HepG2 (cell line): ENCODE data around the gene RFFL. TPM values are rescaled to one million over a fixed set of nuclear protein-coding genes. Genes with fewer than 3 reads are reported as not detected.

Experiments used
- AHR ChIP-seq: IDR thresholded peaks from 2 replicates; pipeline ENCODE4 v1.6.1; 2018; ENCODE audit warnings: missing genetic modification reagents, missing compliant biosample characterization
- CEBPZ ChIP-seq: IDR thresholded peaks from 2 replicates; pipeline ENCODE4 v1.6.1; 2012; ENCODE audit warnings: low read length, improper control_type of control experiment
- FLYWCH1 ChIP-seq: sonication (generic); formaldehyde crosslinking; IDR thresholded peaks from 2 replicates; pipeline ENCODE4 v1.8.1; 2023; ENCODE audit warnings: mild to moderate bottlenecking, missing genetic modification reagents
- GRHL1 ChIP-seq: sonication (generic); formaldehyde crosslinking; conservative IDR thresholded peaks from 2 replicates; pipeline ENCODE4 v1.8.0; 2022; ENCODE audit warnings: missing genetic modification reagents
- KDM5A ChIP-seq: fragments of 200-600 bp; sonication (generic); IDR thresholded peaks from 2 replicates; pipeline ENCODE4 v1.7.0; 2018; ENCODE audit warnings: antibody characterized with exemption, mild to moderate bottlenecking, low read length, borderline replicate concordance
- NR2F6 ChIP-seq, 2 experiments: IDR thresholded peaks; 2 replicates each; pipeline ENCODE4 v1.6.1; 2016; ENCODE audit warnings: antibody characterized with exemption in 1 of 2, mild to moderate bottlenecking in 1 of 2
- ZNF251 ChIP-seq: sonication (generic); formaldehyde crosslinking; IDR thresholded peaks from 2 replicates; pipeline ENCODE4 v1.9.0; 2021; ENCODE audit warnings: mild to moderate bottlenecking, missing genetic modification reagents
- ZNF253 ChIP-seq: sonication (generic); formaldehyde crosslinking; IDR thresholded peaks from 2 replicates; pipeline ENCODE4 v1.8.0; 2022; ENCODE audit warnings: mild to moderate bottlenecking, missing genetic modification reagents, borderline replicate concordance
- ZNF281 ChIP-seq: sonication (generic); formaldehyde crosslinking; IDR thresholded peaks from 2 replicates; pipeline ENCODE4 v1.4.0; 2020; ENCODE audit warnings: missing genetic modification reagents, borderline replicate concordance
- ZNF512 ChIP-seq: sonication (generic); formaldehyde crosslinking; IDR thresholded peaks from 2 replicates; pipeline ENCODE4 v1.4.0; 2020; ENCODE audit warnings: mild to moderate bottlenecking, missing genetic modification reagents
- ZNF674 ChIP-seq: sonication (generic); formaldehyde crosslinking; IDR thresholded peaks from 2 replicates; pipeline ENCODE4 v1.5.0; 2020; ENCODE audit warnings: low read depth, mild to moderate bottlenecking, missing genetic modification reagents
- polyA plus RNA-seq, 8 experiments: library from polyadenylated mRNA; depleted of rRNA in 3 of 8; stranded (reverse) in 7 of 8; unstranded in 1 of 8; fragments of >200 nt; fragmentation: Illumina TruSeq in 4 of 8; extraction: Trizol in 4 of 8; gene quantifications; 2 replicates each; pipeline versions ENCODE4 v1.2.1 to v1.2.3, GENCODE V29; 2011 to 2016; ENCODE audit warnings: low read depth in 4 of 8, missing spikeins in 1 of 8, mixed read lengths in 1 of 8; ENCODE audit not compliant: insufficient read depth in 1 of 8
- total RNA-seq, 5 experiments: library from RNA; depleted of rRNA; stranded (reverse); fragments of >200 nt; fragmentation: Illumina TruSeq; extraction: Trizol; gene quantifications; 2 replicates each; pipeline ENCODE4 v1.2.3, GENCODE V29; 2016; ENCODE audit warnings: low read depth in 1 of 5

RFFL gene
- total and polyA plus RNA-seq, 2 of the 13 experiments (the other 11 are each of a cell fraction or from before 2014, with no cell fraction given) = 24.3 to 48.6 TPM

- TF ChIP-seq ZNF281 (no peak), ZNF251 (CRISPR knock-in tag) (no peak), ZNF512 (CRISPR knock-in tag) (no peak), CEBPZ (no peak), ZNF253 (CRISPR knock-in tag) (no peak), FLYWCH1 (CRISPR knock-in tag) (no peak), KDM5A (peak; percentile 64; the same call in 1 of the 2 replicates), NR2F6 (IDR thresholded peaks at IDR 0.05) (no peak), NR2F6 (CRISPR knock-in tag; IDR thresholded peaks at IDR 0.05) (no peak; the same call in 1 of the 2 replicates), ZNF674 (CRISPR knock-in tag) (no peak), GRHL1 (CRISPR knock-in tag) (no peak), AHR (CRISPR knock-in tag) (no peak)
These were observed 24.9 kb upstream of the RFFL start (continued) for GRCh38 chr17:35088356-35088880.
